GOT3 (cell line): ENCODE measurements around the gene RPTOR.

Experiments used
- DNase-seq: peaks from one replicate; lab custom pipeline; 2025; ENCODE audit warnings: mixed read lengths; lab: John Stamatoyannopoulos, UW

Gene RPTOR

DNA sequence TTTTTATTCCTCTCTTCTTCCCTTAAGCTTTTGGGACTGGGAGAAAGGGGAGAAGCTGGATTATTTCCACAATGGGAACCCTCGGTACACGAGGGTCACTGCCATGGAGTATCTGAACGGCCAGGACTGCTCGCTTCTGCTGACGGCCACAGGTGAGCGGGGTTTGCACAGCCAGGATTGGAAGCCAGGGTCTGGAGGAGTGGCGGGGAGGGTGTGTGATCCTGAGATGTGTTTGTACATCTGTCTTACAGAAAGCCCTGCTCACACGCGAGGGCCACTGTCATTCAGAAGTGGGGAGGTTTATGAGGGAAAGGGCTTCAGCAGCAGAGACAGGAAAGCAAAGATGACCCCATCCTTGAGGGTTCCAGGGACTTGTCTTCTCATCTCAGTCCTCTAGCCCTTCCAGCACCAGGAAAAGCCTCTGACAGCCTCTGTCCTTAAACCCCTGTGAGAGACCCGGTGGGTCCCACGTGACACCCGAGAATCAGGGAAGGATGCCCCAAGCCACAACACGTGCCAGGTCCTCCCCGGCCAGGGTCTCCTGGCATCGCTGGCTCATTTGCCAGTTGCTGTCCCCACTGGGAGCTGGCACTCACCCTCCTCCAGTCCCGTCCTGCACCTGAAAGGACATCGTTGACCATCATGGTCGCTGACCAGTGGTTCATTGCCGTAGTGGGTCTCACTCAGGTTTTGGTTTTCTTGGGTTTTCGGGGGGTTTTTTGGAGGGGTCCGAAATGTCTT lies 402.7 kb downstream of the RPTOR start:
- DNase-seq, result no peak

DNA sequence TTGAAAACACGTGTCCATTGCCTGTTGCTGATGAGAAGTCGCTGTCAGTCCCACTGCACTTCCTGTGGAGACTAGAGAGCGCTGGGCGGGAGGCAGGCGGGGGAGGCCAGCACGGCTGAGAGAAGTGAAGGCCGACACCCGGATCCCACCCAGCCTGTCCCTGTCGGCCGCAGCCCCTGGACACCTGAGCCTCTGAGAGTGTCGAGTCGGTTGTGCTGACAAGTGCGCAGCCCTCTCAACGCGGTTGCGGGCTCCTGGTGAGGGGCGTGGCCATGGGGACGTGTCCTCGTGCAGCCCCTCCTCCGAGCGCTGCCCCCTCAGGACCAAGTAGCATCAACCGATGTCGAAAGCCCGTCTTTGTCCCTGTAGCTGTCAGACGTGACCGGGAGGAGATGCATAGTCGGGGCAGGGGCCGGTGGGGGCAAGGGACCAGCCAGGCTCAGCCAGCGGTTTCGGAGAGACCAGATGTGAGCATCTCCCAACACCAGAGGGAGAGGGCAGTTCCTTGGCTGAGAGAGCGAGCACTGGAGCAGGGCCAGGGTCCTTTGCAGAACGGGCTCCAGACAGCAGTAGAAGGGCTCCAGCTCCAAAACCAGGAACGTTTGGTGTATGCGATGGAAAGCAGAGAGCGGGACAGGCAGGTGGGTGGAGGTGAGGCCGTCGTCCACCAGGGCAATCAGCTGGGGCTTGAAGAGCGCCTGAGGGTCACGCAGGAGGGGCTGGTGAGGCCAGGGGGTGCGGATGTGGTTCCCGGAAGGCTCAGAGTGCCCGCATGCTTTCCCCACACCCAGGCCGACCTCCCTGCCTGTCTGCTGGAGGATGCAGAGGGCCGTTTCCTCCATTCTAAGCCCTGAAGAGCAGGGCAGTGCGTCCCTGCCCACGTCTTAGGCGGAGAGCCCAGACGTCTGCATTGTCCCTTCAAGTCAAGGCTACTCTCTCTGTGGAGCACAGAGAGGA lies 403.7 kb downstream of the RPTOR start:
- no peak for DNase-seq

DNA sequence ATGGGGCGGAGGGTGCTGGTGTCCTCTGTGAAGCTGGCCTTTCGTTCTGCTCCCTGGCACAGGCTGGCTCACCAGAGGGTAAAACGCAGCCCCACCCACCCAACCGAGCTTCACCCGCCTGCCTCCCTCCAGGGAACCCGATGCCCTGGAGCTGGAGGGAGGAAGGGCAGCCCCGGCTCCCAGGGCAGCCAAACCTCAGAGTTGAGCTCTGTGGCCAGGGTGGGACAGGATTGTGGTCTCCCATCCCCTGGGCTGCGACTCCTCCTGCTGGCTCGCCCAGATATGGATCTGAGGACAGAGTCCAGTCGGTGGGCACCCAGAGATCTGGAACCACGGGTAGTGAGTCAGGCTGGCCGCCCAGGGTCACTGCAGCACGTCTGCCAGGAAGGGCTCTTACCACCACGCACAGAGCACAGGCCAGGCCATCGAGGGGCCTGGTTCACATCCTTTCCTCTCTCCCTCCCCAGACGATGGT lies 404.4 kb downstream of the RPTOR start:
- DNase-seq, result no peak

DNA sequence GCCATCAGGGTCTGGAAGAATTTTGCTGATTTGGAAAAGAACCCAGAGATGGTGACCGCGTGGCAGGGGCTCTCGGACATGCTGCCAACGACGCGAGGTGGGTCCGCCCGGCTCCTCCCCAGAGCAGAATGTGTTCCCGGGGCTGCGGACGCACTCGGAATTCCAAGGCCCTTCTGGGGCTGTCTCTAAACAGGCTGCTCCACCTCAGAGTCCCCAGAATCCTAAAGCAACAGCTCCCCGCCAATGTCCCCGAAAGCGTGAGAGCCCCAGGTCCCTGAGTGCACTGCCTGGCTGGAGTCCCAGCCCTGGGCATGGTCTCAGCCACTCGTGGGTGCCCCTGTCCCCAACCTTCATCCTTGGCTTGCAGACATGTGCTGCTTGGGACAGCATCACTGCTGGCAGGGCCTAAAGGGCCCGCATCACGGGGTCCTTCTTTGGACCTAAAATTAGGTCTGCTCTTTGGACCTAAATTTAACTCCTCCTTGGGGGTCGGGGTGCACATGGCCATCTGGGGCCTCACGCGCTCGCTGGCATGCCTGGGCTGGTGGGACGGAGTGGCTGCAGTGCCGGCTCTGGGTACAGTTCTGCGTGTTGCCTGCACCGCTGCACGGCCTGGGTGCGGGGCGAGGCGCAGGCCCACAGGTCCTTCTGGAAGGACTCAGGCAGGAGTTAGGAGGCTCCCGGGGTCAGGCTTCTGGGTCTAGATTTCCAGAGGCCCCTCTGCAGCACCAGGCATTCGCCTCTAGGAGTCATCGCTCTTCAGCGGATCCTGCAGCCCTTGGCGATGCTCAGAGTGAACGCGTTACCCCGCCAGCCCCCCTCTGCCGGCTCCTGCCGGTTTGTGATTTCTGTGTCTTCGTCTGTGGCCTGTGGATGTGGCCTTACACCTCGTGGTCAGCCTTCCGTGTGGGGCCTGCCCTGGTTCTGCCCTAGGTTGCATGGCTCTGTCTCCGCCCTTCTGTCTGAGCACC lies 405.1 kb downstream of the RPTOR start:
- DNase-seq, result no peak

DNA sequence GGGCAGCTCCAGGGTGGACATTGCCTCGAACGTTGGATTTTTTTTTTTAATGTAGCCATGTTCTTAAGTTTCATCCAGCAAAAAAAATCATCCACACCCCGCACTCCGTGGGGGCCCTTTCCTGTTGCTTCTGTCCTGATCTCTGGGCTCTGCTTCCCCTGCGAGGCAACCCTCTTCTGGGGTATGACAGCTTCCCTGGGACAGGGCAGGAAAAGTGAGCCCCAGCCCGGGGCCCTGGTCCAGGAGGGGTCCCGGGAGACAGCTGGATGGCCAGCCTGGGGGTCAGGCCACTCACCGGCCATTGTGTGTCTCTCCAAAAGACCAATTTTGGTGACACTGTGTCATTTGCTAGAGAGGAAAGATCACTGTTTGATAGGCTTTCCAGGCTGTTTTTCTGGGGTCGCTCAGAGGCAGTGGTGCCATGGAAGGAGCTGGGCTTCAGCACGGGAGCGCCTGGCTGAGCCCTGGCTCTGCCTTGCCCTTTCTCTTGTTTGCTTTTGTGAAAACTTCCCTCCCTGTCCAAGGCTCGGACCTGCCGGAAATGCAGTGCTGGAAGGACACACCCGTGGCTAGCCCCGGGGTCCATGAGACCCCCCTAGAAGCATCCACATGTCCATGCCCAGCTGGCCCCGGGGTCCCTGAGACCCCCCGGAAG lies 406.0 kb downstream of the RPTOR start:
- DNase-seq, result no peak

DNA sequence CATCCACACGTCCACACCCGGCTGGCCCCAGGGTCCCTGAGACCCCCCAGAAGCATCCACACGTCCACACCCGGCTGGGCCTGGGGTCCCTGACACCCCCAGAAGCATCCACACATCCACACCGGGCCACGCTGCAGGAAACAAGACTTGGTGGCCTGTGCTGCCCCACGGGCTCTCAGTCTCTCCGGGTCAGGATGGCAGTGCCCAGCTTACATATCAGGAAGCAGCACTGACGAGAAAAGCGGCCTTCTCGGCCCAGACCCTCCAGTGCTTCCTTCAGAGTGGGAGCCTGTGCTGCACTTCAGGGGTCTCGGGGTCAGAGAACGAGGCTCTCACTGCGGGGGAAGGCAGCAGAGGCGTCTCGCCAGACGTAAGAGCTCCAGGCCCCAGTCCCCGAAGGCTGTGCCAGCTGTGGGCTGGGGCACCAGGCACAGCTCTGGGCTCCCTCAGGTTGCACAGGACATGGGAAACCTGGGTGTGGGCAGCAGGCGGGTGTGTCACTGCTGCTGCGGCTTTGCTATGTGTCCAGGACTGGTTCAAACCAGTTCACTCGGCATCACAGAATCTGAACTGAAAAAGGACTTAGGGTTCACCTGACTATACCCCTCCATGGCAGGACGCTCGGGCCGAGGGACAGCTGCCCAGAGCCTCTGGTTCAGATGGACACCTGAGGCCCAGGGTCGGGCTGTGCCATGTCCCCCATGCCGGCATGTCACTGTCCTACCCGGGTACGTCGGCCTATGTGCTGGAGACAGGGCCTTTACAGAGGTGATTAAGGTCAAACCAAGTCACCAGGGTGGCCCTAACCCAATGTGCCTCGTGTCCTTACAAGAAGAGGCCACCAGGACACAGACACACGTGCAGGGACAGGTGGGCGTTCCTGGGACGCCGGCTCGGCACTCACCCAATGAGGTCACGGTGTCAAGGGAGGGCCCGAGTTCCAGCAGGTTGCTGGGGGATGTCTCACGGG lies 406.8 kb downstream of the RPTOR start:
- no peak for DNase-seq

DNA sequence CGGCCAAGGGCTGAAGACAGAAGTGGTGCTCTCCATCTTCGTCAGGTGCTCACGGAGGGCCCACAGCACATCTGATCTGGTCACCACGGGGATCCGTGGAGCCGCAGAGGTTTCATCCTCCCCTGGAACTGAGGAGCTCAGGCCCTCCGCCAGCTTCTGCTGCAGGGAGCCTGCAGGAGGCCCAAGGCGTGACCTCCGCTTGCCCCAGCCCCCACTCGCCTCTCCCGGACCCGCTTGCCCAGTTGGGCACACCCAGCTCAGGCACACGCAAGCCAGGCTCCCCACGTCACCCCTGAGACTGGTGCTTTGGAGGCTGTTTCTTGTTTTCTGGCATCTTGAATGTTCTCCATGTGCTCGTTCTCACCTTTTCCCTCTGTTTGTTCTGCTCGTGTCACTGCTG lies 407.7 kb downstream of the RPTOR start:
- DNase-seq, result no peak

DNA sequence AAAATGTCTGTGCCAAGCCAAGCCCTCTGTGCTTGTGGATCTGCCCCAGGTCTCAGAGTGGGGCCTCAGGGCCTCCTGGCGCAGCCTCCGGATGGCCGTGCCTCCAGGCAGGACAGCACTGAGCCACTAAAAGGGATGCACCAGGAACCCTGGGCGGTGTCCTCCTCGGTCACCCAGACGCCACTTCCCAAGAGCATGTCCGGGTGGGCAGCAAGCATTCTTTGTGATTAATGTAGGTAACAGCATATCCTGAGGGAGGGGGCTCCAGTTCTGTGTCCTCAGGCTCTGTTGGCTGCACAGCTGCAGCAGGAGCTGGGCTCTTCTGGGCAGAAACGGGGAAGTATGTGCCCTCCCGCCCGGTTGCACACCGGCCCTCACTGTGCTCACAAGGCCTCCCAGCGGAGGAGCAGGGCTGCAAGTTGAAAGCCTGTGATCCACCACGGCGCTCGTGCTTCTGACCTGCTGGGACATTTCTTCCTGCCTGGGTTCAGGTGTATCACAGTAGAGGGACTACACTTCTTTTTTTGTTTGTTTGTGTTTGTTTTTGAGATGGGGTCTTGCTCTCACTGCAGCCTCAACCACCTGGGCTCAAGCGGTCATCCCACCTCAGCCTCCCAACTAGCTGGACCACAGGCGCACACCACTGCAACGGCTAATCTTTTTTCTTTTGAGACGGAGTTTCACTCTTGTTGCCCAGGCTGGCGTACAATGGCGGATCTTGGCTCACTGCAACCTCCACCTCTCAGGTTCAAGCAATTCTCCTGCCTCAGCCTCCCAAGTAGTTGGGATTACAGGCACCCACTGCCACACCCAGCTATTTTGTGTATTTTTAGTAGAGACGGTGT lies 409.1 kb downstream of the RPTOR start:
- no peak for DNase-seq

DNA sequence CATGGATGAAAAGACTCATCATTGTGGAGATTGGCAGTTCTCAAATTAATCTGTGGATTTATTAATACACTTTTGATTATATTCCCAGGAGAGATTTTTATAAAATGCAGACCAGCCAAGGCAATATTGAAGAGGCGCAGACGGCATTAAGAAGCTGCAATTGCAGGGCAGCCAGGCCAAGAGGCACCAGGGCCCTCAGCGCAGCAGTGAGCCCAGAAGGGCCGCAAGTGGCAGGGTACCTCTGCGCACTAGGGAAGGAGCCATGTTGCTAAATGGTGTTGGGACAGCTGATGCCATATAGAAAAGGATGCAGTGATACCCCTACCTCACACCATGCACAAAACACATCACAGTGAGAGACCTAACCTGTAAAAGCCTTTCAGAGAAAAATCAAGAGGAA lies 410.4 kb downstream of the RPTOR start:
- no peak for DNase-seq

DNA sequence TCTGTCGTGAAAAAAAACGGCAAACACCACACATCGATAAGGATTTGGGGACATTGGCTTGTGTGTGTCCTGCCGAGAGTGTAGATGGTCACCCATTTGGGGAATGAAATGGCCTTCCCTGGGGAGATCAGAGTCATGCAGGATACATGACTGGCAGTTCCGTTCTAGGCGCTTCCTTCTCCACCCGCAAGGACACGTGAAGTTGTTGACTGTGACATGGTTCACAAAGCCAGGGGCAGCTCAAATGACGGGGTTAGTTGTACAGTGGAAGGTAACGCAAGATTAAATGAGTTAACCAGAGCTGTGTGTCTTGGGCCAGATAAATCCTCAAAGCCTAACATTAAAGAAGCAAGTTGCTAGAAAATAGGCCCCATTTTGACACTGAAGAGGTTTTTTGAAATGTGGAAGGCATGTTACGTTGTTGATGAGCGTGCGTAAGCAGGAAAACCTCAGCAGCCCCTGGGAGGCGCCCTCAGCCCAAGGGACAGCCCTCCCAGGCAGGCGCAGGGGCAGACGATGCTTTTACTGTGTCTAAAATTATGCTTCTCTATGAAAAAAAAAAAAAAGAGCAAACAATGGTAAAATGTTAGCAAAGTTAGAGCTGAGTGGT lies 411.1 kb downstream of the RPTOR start:
- DNase-seq, result no peak

DNA sequence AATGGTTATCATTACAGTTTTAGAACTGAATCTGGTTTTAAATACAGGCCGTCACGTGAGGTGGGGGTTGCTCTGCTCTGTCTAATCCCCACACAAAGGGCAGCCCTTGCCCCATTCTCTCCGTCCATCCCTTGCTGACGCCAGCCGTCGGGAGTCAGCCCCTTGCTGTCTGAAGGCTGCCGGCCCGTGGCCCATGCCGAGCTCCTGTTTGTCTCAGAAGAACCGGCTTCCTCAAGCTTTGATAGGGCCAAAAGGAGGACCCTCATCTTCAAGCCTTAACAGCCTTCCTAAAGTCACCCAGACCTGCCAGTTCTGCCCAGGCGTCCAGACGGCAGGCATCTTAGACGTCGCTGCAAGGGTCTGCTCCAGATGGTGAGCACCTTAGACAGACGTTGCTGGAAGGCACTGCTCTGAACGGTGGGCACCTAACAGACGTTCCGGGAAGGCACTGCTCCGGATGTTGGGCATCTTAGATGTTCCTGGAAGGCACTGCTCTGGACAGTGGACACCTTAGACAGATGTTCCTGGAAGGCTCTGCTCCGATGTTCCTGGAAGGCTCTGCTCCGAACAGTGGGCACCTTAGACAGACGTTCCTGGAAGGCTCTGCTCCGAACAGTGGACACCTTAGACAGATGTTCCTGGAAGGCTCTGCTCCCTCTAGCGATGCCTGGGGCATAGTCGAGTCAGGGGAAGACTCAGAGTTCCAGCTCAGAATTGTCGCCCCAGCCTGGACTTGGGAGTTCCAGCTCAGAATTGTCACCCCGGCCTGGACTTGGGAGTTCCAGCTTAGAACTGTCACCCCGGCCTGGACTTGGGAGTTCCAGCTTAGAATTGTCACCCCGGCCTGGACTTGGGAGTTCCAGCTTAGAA lies 411.9 kb downstream of the RPTOR start:
- no peak for DNase-seq

DNA sequence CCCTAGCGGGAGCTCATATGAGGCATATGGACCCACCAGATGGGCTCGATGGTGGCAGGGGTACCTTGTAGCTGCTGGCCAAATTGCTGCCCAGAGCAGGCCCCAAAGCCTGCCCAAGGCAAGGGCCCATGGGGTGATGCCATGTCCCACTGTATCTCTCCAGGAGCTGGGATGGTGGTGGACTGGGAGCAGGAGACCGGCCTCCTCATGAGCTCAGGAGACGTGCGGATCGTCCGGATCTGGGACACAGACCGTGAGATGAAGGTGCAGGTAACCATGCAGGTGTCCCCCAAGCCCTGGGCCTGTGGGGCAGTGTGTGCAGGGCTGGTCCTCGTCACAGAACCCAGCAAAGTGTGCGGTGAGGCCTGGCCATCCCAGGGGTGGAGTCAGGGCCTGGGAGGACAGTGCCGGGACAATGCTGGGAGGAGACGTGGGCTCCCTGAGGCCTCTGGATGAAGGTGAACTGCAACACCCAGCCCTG lies 412.9 kb downstream of the RPTOR start:
- DNase-seq, result no peak

DNA sequence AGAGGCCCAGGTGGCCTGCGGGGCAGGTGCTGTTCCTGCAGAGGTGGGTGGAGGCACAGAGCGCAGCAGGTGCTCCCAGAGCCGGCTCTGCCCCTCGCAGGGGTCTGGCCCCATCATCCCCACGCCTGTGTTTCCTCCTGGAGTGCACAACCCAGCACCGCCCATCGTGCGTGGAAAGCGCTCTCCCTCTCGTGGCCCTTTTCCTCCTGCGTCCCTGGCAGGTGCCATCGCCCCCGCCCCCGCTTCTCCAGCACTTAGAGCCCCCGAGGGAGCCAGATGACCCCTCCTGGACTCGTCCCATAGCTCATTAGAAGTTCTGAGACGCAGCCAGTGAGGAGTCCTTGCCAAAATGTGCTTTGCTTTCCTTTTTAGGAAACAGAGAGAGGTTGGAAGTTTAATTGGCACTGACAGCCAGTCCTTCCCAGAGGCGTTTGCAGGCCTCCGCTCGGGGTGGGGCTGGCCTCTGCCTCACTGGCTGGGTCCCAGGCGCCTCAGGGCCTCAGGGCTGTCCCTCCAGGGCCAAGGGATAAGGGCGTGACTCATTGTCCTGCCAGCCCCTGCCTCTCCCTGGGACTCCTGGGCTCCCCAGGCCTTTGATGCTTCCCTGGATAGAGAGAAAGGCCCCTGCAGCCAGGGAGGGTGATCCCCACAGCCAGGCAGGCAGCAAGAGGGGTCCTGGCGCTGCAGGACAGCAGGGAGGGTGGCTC lies 414.8 kb downstream of the RPTOR start:
- no peak for DNase-seq

DNA sequence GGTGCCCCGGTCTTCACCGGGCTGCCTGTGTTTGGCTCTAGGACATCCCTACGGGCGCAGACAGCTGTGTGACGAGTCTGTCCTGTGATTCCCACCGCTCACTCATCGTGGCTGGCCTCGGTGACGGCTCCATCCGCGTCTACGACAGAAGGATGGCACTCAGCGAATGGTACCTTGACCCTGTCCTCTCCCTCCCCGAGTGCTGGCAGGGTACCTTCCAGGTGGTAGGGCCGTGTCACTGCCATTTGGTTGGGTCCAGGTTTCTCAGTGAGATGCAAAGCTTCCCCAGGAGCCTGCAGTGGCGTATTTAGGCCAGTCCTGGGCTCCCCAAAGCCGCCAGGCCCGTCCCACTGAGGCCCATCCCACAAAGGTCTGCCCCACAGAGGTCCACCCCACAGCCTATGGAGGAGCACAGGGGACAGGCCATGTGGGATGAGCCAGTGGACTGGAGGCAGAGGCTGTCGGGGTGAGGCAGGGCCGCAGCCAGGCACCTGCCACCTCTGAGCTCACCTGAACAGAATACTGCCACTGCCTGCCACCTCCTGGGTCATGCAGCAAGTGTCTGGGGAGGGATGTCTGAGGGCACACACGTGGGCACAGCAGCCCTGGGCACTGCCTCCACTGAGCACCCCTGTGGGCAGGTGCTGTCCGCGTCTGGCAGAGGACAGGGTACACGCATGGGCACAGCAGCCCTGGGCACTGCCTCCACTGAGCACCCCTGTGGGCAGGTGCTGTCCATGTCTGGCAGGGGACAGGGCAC lies 415.6 kb downstream of the RPTOR start:
- no peak for DNase-seq

DNA sequence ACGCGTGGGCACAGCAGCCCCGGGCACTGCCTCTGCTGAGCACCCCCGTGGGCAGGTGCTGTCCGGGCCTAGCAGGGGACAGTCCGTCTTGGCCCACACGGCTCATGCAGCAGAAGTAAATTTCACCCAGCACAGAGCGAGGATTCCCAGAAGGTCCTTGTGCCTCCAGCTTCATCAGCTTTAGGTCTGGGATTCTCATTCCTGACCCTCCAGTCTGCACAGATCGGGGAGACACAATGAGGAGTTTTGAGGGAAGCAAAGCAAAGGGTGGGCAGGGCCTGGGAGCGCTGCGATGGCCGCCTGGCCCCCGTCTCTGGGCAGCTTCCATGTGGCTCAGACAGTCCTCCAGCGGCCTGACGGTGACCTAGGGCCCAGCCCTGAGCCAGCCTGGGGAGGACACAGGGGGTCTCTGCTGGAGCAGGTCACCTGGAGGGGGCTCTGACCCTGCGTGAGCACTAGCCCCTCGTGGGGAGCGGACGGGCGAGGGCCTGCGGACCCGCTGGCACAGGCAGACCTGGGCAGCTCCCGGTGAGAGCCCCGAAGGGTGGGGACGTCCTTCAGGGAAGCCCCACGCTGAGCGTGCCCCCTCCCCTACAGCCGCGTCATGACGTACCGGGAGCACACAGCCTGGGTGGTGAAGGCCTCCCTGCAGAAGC lies 416.3 kb downstream of the RPTOR start:
- DNase-seq, result no peak
